Omental fat pad (tissue), 4 donors: ENCODE results near the gene SLK. TPM values are rescaled to one million over a fixed set of nuclear protein-coding genes. Genes with fewer than 3 reads are reported as not detected.

Experiments
- ATAC-seq: fragments of 150-250 bp; one replicate; pipeline ENCODE4 v1.9.1; 2016; ENCODE audit warnings: mild to moderate bottlenecking, moderate library complexity; ENCODE audit not compliant: low FRiP score
- DNase-seq: peaks from one replicate; pipeline ENCODE4 v3.0.0-alpha.2; 2019; ENCODE audit warnings: low spot score
- CTCF ChIP-seq, 3 donors: fragments of 450-650 bp; IDR thresholded peaks; one replicate each; pipeline ENCODE4 v1.5.1; 2016 to 2017; ENCODE audit warnings: antibody characterized with exemption in 3 of 3, mild to moderate bottlenecking in 3 of 3, moderate library complexity in 2 of 3
- total RNA-seq, 4 donors: library from RNA; depleted of rRNA; stranded (reverse); fragments of >200 nt; gene quantifications; one replicate each; pipeline ENCODE4 v1.1.0, GENCODE V29; 2016

The SLK gene
- total RNA-seq, 4 donors from 2014 or later = 49.0 to 97.0 (median 61.8) TPM

GRCh38 chr10:104028823-104029520 lies 62.0 kb downstream of the SLK start:
- TF ChIP-seq CTCF (IDR thresholded peaks at IDR 0.05) = no peak

GRCh38 chr10:104029521-104029860 lies 62.6 kb downstream of the SLK start:
- no peak for DNase-seq

More at GRCh38 chr10:104028823-104029520, 62.0 kb downstream of the SLK start:
- no peak for DNase-seq
- ATAC-seq = no peak

GRCh38 chr10:104031631-104032030 lies 64.7 kb downstream of the SLK start:
- ATAC-seq (no peak), DNase-seq (no peak)
- TF ChIP-seq CTCF (IDR thresholded peaks at IDR 0.05) = no peak

More at GRCh38 chr10:104029521-104029860, 62.6 kb downstream of the SLK start:
- ATAC-seq = no peak
- TF ChIP-seq CTCF (IDR thresholded peaks at IDR 0.05) = no peak

GRCh38 chr10:104032144-104032775 lies 65.3 kb downstream of the SLK start:
- no peak for TF ChIP-seq CTCF (IDR thresholded peaks at IDR 0.05)
- ATAC-seq = no peak
- no peak for DNase-seq

GRCh38 chr10:104033401-104033930 lies 66.5 kb downstream of the SLK start:
- no peak for TF ChIP-seq CTCF (IDR thresholded peaks at IDR 0.05)
- DNase-seq (no peak), ATAC-seq (no peak)

- DNase-seq (no peak), ATAC-seq (no peak)
- no peak for TF ChIP-seq CTCF (IDR thresholded peaks at IDR 0.05)
Measured at GRCh38 chr10:104033966-104034365, 67.0 kb downstream of the SLK start.
